Lower lobe of right lung (tissue), 2 donors: ENCODE measurements around the gene OGG1. TPM values are rescaled to one million over a fixed set of nuclear protein-coding genes. Genes with fewer than 3 reads are reported as not detected.

Experiments
- ATAC-seq, 2 donors: fragments of 200-7000 bp; cut with Tn5 transposase; one replicate each; pipeline ENCODE4 v1.9.1; 2020 to 2022; ENCODE audit warnings: mild to moderate bottlenecking in 2 of 2, moderate library complexity in 2 of 2
- DNase-seq: peaks from one replicate; pipeline ENCODE4 v3.0.0-alpha.2; 2020
- H3K27ac ChIP-seq: fragments of 200-600 bp; one replicate; pipeline ENCODE4 v1.8.0; 2022
- H3K27me3 ChIP-seq: fragments of 200-600 bp; one replicate; pipeline ENCODE4 v1.8.0; 2022; ENCODE audit warnings: low read depth
- H3K36me3 ChIP-seq: fragments of 200-600 bp; one replicate; pipeline ENCODE4 v1.8.0; 2022; ENCODE audit warnings: mild to moderate bottlenecking
- H3K4me1 ChIP-seq: fragments of 200-600 bp; one replicate; pipeline ENCODE4 v1.8.0; 2022
- H3K4me3 ChIP-seq: fragments of 200-600 bp; one replicate; pipeline ENCODE4 v1.8.0; 2022; ENCODE audit warnings: mild to moderate bottlenecking
- H3K9me3 ChIP-seq: fragments of 200-600 bp; one replicate; pipeline ENCODE4 v1.8.0; 2022
- CTCF ChIP-seq: fragments of 200-600 bp; IDR thresholded peaks from one replicate; pipeline ENCODE4 v1.8.0; 2022; ENCODE audit warnings: antibody characterized with exemption, mild to moderate bottlenecking
- intact Hi-C: fragments of 100-400 bp; cut with DNase I; formaldehyde crosslinking; loops from one replicate; pipeline ENCODE4 v1.11.0; 2022
- total RNA-seq: library from RNA; stranded (reverse); fragmentation: NEBNext Ultra II Directional; extraction: Animal tissue kit (Norgen Biotek cat#: 25700); gene quantifications from one replicate; pipeline ENCODE4 v1.2.1, GENCODE V29; 2021
- donor health status: DM: no; HTN: yes; CAD: no; lungs with severe emphysema.

The OGG1 gene
- total RNA-seq, 1 donor from 2014 or later = 21.5 TPM

- intact Hi-C loops = no loop called here
These were observed 42.8 kb downstream of the OGG1 start, which contains the start of the genes ARPC4 and TADA3 for GRCh38 chr3:9792405-9793160. TSS of gene ARPC4 (plus strand) at chr3:9793082. CDS start at chr3:9793122, 40 bp downstream. TSS of gene TADA3 (minus strand) at chr3:9792473. CDS start at chr3:9791466, 1,007 bp downstream.

GRCh38 chr3:9793161-9793781, 43.5 kb downstream of the OGG1 start:
- Histone ChIP-seq H3K4me1 (peaks cover 48% of the 10 kb centered on the region), H3K4me3 (peak overlapping the region; percentile 100), H3K9me3 (no peaks in the 10 kb centered on the region), H3K36me3 (peaks cover 71% of the 10 kb centered on the region), H3K27ac (peak overlapping the region; percentile 99), H3K27me3 (no peaks in the 10 kb centered on the region)
- peak; percentile 71 for DNase-seq
- ATAC-seq = peak; percentile 53 to 57
- intact Hi-C loops = no loop called here
- no peak for TF ChIP-seq CTCF

More at GRCh38 chr3:9792405-9793160, 42.8 kb downstream of the OGG1 start, which contains the start of the genes ARPC4 and TADA3:
- peak within 1 kb of the TSS; percentile 99 for H3K27ac ChIP-seq
- peak; percentile 96 for DNase-seq
- H3K9me3 ChIP-seq = no peaks in the 10 kb centered on the region
- peaks cover 48% of the 10 kb centered on the region for H3K4me1 ChIP-seq
- no peak for TF ChIP-seq CTCF
- peaks cover 71% of the 10 kb centered on the region for H3K36me3 ChIP-seq
- H3K27me3 ChIP-seq = no peaks in the 10 kb centered on the region
- H3K4me3 ChIP-seq = peak within 1 kb of the TSS; percentile 100
- peak; percentile 96 to 97 for ATAC-seq

GRCh38 chr3:9794400-9794799, 44.6 kb downstream of the OGG1 start:
- Histone ChIP-seq H3K27me3 (no peaks in the 10 kb centered on the region), H3K4me1 (peaks cover 48% of the 10 kb centered on the region), H3K4me3 (no peak overlapping the region), H3K36me3 (peaks cover 71% of the 10 kb centered on the region), H3K27ac (no peak overlapping the region), H3K9me3 (no peaks in the 10 kb centered on the region)
- DNase-seq = no peak
- intact Hi-C loops = no loop called here
- ATAC-seq = no peak
- TF ChIP-seq CTCF = no peak

DNA sequence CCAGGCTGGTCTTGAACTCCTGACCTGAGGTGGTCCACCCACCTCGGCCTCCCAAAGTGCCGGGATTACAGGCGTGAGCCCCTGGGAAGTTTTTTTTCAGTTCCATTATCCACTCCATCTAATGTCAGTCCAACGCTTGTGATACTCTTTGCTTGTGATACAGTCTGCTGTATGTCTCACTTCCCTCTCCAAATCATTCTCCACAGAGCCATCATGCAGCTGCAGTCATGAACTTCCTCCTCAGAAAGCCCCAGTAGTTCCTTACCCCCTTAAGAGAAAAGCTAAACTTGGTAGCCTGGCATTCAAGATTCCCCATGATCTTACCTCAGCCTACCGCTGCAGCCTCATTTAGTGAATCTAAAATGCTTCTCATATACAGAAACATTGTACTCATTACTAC, 45.5 kb downstream of the OGG1 start:
- TF ChIP-seq CTCF = no peak
- Histone ChIP-seq H3K4me1 (peaks cover 48% of the 10 kb centered on the region), H3K9me3 (no peaks in the 10 kb centered on the region), H3K27ac (no peak overlapping the region), H3K27me3 (no peaks in the 10 kb centered on the region), H3K36me3 (peaks cover 71% of the 10 kb centered on the region), H3K4me3 (no peak overlapping the region)
- no peak for ATAC-seq
- no peak for DNase-seq
- intact Hi-C loops = no loop called here

DNA sequence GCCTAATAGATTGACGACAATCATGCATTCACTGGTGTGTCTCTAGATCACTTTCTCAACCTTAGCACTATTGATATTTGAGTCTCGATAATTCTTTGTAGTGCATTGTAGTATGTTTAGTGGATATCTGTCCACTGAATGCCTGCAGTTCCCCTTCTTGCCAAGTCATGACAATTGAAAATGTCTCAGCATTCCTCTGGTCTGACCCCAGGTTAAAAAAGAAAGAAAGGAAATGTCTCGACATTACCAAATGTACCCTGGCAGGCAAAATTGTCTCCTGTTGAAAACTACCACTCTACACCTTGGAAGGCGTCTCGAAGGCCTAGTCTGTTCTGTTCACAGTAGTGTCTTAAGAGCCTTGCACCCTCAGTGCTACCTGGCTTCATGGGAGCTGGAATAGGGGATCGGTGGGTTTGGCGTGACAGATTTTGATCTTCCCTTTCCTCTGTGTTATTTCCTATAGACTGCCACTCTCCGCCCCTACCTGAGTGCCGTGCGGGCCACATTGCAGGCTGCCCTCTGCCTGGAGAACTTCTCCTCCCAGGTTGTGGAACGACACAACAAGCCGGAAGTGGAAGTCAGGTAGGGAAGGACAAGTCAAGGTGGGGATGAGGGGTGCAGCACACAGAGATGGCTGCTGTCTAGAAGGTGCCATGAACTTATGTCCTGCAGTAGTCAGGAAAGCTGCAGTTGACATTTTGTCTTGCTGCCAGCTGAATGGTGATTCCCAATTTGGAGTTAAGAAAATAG, 47.6 kb downstream of the OGG1 start:
- no peaks in the 10 kb centered on the region for H3K9me3 ChIP-seq
- no peaks in the 10 kb centered on the region for H3K27me3 ChIP-seq
- intact Hi-C loops = no loop called here
- no peak overlapping the region for H3K4me3 ChIP-seq
- no peak overlapping the region for H3K27ac ChIP-seq
- ATAC-seq (no peak), DNase-seq (no peak)
- H3K4me1 ChIP-seq = peaks cover 34% of the 10 kb centered on the region
- TF ChIP-seq CTCF = no peak
- peaks cover 83% of the 10 kb centered on the region for H3K36me3 ChIP-seq
